Colon (tissue), 2 donors: ENCODE measurements around the gene TIGD1.
"Not testable (repeated sequence)": the region's sequence is repeated elsewhere in the genome, so short reads cannot be mapped to it uniquely, and the experiment has no call there.

ENCODE experiments used
- FAIRE-seq: peaks from 2 replicates; lab custom pipeline; 2012; peaks lifted over from hg19 to GRCh38; lab: Jason Lieb, UNC
- donor health status: control.
- donor health status: control.

TIGD1 gene

DNA sequence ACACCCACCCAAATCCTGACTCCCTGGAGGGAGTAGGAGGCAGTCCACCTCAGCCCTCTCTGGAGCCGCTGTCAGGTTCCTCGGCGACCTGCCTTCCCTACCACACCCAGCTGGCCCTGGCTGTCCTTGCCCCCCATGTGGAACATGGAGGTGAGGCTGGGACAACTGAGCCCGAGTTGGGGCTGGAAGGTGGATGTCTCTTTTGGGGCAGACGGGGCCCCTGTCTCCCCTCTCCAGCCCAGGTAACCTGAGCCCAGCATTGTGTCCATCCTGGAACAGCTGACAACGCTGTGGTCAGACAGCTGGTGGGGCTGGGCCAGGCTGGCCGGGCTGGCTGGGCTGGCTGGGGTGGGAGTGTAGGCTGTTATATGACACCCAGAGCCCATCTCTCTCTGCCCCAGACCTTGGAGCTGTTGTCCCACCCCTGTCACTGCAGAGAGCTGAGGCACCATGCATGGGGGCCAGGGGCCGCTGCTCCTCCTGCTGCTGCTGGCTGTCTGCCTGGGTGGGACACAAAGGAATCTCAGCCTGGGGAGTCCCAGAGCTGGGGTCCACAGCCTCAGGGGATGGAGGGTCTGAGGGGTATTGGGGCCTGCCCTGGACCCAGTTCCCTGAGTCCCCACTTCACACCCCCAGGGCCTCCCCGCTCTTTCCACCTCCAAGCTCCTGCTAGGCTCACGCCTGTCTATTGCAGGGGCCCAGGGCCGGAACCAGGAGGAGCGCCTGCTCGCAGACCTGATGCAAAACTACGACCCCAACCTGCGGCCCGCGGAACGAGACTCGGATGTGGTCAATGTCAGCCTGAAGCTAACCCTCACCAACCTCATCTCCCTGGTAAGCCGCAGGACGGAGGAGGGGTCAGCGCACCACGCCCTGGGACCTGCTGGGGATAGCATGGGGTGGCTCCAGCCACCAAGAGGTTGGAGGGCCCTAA is 10.8 kb downstream of the TIGD1 start, which contains the start of gene CHRNG:
Gene CHRNG, plus strand, starts transcription at position 395 of the 934 bp plus-strand sequence. Its CDS starts 56 bp downstream, at position 451.
- FAIRE-seq = no peak

DNA sequence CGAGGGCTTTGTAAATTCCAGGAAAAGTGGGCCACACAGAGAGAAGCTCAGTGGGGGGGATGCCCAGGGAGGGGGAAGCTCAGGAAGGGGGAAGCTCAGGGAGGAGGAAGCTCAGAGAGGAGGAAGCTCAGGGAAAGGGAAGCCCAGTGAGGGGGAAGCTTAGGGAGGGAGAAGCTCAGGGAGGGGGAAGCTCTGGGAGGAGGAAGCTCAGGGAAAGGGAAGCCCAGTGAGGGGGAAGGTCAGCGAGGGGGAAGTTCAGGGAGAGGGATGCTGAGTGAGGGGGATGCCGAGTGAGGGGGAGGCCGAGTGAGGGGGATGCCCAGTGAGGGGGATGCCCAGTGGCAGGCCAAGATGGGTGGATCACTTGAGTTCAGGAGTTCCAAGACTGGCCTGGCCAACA is 11.7 kb downstream of the TIGD1 start:
- no peak for FAIRE-seq

DNA sequence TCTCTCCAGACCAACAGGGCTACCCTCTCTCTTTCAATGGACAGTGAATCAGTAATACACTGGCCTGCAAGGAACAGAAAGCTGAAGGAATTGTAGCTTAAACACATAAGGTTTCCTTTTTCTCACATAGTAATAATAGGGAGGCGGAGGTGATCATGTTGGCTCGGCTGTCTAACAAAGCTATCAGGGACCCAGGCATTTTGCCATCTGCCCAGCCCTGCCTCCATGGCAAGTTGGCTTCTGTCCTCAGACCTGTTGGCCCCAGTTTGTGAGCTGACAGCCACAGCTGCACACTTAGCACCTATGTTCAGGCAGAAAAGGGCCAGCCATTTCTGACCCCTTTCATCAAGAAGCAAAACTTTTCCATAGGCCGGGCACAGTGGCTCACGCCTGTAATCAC is 12.9 kb downstream of the TIGD1 start:
- no peak for FAIRE-seq

DNA sequence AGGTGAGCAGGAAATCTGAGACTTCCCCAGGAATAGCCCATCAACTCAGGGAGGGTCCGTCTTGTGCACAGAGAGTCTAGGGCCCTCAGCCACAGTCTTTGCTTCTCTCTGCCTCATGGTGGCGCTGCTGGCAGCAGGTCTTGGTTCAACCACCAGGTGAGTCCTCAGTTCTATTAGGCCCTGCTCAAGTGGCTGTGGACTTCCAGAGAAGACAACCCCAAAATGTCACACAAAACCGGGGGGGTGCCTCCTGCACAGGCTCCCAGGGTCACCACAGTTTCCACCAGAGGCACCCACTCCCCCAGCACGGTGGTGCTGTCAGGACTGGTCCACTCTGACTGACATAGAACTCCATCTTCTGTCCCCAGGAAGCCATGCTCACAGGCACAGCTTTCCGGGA is 13.3 kb downstream of the TIGD1 start:
- no peak for FAIRE-seq

DNA sequence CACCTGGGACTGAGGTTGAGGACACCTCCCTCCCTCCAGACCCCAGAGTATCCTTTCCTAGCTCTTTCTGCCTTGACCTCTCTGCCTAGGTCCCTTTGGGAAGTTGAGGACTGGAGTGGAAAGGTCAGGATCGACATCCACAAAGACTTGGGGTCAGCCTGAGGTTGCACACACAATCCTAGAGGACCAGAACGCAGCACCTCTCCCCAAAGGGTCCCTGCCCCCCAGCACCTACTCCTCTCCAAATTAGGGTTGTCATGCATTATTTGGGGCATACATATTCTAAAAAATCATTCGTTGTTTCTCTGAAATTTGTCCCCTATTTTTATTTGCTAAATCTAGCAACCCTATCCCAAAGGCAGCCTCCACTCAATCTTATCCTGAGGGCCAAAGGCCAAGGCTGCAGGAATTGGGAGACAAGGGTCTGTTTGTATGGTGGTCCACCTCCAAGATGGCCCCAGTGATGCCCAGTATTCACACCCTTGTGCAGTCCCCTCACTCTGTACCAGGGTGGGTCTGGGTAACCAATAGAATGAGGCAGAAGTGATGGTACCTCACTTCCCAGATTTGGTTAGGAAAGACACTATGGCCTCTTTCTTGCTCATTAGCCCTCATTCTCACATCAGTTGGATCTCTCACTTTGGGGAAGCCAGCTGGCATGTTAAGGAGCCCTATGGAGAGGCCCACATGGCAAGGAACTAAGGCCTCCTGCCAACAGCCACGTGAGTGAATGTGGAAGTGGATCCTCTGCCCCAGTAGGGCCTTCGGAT is 14.4 kb downstream of the TIGD1 start:
- no peak for FAIRE-seq

DNA sequence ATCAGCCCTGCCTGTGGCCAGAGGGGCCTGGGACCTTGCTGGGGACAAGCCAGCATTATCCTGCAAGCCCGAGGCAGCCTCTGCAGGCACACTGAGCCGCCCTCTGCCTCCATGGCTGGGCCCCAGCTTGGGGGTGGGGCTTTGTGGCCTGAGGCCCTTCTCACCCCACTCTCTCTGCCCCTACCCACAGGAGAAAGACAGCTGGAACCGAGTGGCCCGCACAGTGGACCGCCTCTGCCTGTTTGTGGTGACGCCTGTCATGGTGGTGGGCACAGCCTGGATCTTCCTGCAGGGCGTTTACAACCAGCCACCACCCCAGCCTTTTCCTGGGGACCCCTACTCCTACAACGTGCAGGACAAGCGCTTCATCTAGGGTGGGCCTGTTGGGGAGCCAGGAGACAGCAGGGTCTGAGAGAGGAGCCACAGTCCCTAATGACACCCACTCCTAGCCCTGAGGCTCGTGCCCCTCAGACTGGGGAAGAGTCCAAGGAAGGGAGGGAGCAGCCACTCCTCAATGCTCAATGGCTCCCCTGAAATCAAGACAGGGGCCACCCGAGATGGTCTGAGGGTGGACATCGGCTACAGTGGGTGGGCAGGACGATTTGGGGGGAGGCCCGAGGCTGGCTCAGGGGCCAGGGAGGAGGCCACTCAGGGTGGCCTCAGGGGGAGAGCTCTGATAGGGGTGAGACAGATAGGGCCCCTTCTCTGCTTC is 15.3 kb downstream of the TIGD1 start:
- no peak for FAIRE-seq

DNA sequence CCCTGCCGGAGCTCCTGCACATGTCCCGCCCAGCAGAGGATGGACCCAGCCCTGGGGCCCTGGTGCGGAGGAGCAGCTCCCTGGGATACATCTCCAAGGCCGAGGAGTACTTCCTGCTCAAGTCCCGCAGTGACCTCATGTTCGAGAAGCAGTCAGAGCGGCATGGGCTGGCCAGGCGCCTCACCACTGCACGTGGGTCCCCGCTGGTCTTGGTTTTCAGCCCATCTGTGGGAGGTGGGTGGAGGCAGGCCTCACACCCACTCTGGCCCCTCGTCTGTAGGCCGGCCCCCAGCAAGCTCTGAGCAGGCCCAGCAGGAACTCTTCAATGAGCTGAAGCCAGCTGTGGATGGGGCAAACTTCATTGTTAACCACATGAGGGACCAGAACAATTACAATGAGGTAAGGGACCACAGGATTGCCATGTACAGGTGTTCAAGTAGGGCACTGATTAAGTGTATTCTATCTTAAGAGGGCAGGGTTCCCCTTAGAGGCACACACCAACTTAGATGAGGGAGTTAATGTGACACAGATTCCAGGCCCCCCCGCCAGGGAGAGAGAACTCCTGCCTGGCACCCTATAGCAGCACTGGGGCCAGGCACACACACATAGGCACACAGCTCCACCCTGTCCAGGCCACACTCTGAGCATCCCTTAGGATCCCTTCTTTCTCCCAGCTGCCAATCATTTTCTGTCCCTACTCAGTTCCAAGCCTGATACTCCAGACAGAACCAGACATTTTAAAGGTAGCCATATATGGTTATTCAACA is 16.2 kb downstream of the TIGD1 start:
- FAIRE-seq = no peak

DNA sequence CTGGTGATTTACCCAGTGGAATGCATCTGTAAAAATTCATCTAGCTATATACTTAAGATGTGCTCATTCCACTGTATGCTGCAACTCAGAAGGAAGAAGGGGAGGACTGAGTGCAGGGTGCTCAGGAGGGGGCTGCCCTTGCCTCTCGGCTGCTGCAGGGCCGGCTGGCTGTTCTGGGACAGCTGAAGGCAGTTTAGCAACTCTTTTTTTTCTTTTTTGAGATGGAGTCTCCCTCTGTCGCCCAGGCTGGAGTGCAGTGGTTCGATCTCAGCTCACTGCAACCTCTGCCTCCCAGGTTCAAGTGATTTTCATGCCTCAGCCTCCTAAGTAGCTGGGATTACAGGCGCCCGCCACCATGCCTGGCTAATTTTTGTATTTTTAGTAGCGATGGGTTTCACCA is 17.5 kb downstream of the TIGD1 start:
- FAIRE-seq = not testable (repeated sequence)

DNA sequence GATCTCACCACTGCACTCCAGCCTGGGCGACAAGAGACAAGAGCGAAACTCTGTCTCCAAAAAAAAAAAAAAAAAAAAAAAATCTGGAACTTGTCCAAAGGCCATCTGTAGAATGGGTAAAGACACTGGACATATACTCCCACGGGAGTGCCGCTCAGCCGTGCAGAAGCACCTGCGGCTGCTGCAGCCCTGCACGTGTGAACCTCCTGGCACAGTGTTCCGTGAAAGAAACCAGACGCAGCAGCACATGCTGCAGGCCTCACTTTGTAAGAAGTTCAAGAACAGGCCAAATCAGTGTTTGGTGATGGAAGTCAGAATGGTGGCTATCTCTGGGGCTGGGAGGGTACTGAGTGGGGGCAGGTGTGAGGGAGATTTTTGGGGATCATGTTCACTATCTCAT is 17.9 kb downstream of the TIGD1 start:
- no peak for FAIRE-seq

DNA sequence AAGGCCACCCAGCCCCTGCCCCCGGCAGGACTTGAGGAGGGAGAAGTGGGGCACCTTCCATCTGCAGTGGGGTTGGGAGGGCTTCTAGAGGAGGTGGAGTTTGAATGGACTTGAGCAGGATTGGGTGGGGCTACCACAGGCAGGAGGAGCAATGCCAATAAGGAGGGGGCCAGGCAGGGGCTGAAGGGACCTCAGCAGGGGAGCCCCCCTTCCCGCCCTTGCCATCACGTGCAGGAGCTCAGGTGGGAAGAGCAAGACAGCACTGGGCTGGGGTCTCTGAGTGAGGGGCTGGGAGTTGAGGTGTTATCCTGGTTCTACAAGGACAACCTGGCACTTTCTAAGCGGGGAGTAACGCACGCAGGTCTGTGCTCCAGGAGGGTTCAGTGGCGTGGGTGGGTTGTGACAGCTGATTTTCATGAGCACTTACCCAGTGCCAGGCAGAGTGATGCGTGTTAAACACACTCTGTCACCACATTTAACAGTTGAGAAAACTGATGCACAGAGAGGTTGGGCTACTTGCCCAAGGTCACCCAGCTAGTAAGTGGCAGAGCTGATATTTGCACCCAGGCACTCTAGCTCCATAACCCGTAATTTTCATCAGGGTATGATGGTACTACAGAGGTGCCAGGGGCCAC is 19.6 kb downstream of the TIGD1 start:
- no peak for FAIRE-seq

DNA sequence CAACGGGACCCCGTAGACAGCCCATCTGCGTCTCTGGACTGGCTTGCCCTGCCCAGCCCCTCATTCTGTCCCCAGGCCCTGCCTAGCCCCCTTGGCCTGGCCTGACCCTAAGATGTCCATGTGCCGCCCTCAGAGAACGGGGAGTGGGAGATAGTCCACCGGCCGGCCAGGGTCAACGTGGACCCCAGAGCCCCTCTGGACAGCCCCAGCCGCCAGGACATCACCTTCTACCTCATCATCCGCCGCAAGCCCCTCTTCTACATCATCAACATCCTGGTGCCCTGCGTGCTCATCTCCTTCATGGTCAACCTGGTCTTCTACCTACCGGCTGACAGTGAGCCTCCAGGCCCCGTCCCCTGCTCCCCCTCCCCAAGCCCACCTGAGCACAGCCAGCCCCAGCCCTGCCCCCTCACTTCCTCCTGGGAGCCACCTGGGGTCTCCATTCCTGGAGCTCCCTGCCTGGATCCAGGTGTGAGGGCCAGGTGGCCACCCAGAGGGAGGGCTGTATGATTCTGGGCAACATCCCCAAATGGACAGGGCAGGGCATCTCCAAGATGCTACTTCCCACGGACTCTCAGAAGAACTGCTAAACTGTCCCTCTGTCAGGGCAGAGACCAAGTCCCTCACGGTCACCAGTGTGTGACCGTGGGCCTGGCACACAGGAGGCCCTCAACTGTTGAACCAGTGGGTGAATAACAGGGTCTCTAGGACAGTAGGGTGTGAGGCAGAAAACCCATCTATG is 20.4 kb downstream of the TIGD1 start:
- no peak for FAIRE-seq

DNA sequence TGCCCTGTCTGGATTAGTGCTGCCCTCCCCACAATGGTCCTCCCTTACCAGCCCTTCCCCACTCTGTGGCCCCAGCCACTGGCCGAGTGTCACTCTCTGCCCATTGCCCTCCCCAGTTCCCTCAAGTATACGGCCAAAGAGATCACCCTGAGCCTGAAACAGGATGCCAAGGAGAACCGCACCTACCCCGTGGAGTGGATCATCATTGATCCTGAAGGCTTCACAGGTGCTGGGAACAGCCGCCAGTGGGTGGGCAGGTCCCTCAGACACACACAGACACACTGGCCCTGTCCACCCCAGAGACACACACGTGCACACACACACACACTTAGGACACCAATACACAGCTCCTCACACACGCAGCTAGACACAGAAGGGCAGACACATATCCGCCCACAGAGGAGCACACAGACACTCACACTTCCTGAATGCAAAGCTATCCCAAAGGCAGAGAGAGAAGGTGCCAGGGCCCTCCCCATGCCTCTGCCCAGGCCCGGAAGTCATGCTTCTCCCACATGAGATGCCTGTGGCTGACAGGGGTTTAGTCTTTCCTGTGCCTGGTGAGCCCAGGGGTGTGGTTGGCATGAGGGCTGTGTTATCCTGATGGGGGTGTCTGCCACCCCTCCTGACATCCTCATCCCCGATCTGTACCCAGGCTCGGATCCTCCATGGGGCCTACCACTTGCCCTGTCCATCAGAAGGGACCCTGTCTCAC is 21.5 kb downstream of the TIGD1 start:
- no peak for FAIRE-seq

DNA sequence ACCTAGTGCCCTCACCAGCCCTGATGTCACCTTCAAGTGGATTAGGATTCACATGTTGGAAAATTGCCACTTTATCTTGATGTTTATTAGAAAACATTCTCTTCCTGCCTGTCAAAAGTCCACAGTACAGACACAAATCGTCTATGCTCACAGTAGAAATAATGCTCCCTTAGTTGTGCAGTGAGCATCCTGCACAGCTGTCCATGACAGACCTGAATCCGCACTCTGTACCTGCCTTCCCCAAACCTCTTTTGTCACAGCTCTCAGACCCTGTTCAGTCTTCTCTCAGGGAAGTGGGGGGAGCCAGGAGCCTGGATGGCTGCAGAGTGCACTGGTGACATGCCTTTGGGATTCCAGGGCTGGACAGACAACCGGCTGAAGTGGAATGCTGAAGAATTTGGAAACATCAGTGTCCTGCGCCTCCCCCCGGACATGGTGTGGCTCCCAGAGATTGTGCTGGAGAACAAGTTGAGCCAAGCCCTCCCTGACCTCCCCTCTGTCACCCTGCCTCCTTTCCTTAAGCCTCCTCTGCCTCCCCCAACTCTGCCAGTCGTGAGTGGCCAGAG is 22.4 kb downstream of the TIGD1 start:
- FAIRE-seq = no peak

DNA sequence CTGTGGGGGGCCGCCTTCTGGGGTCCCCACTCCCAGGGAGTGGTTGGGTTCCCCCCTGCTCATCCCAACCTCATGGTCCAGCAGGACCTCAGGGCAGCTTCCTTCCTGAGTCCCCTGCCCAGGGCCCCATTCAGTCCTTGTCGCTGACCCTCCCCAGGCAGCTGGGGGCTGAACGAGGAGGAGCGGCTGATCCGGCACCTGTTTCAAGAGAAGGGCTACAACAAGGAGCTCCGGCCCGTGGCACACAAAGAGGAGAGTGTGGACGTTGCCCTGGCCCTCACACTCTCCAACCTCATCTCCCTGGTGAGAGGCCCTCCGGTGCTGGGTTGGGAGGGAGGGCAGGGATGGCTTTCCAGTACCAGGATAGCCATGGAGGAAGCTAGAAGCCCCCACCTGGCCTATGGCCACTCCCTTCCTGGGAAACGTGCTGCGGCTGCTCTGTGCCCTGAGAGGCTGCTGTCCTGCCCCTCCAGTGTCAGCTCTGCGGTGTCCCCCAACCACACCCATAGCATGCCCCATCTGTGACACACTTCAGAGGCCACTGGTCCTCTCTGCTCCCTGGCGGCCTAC is 23.9 kb downstream of the TIGD1 start:
- FAIRE-seq = no peak

DNA sequence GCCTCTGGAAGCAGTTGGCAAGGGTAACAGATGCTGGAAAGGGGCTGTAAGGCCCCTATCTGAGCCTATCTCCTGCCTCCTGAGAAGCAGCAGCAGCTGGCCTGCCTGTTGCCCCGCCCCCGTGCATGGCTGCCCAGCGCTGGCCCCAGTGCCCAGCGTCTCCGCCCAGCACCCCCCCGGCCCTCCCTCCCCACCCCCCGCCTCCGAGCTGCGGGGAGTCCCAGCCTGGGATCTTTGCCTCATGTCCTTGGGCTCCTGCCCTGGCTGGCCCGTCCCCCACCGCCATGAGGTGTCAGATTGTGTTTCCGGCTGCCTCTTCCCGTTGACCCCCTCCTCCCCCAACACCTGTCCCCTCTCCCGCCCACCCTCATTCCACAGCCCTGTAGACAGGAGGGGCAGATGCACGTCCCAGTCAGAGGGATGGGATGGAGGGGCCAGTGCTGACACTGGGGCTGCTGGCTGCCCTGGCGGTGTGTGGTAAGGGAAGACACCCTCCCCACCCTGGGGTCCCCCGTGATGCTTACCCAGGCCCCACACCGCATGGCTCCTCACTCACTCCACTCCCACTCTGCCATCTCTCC is 24.5 kb downstream of the TIGD1 start, which contains the start of gene CHRND:
Gene CHRND, plus strand, starts transcription at position 370 of the 581 bp plus-strand sequence. Its CDS starts 56 bp downstream, at position 426.
- no peak for FAIRE-seq

DNA sequence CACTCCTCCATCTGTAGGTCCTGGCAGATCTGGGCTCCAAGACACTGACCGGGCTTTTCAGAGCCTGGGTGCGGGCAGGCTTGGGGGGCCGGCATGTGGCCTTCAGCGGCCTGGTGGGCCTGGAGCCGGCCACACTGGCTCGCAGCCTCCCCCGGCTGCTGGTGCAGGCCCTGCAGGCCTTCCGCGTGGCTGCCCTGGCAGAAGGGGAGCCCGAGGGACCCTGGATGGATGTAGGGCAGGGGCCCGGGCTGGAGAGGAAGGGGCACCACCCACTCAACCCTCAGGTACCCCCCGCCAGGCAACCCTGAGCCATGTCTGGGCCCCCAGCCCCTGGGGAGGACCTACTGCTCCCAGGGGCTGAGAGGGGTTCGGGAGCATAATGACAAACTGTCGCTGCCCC is 25.2 kb downstream of the TIGD1 start:
- FAIRE-seq = no peak

DNA sequence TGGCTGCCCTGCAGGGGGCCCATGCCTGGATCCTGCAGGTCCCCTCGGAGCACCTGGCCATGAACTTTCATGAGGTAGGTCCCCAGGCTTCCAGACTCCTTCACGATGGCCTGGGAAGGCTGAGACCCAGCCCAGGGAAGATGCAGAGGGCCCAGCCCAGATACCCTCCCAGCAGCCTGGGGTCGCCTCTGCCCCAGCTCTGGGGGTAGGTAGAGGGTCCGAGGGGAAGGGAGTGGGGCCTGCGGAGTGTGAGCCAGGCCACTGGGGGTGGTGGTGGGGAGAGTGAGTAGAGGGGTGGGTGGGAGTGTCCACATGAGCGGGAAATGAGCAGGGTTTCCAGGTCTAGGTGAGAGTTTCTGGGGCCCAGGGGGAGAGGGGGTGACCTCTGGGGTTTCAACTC is 25.6 kb downstream of the TIGD1 start:
- FAIRE-seq = no peak
